NT2/D1 (cell line): Measurements from ENCODE around the gene THYN1.
"Not testable (repeated sequence)": the region's sequence is repeated elsewhere in the genome, so short reads cannot be mapped to it uniquely, and the experiment has no call there.

Experiments used
- DNase-seq: peaks from one replicate; pipeline ENCODE4 v3.0.0-alpha.2; 2011; ENCODE audit warnings: low read depth, low spot score
- H3K27me3 ChIP-seq: 2 replicates; pipeline ENCODE4 v1.6.0; 2011; ENCODE audit warnings: mild to moderate bottlenecking; ENCODE audit not compliant: insufficient read length, insufficient read depth
- H3K36me3 ChIP-seq: 2 replicates; pipeline ENCODE4 v1.6.1; 2011; ENCODE audit warnings: mild to moderate bottlenecking, low read length, mixed read lengths; ENCODE audit not compliant: insufficient read depth, insufficient read length
- H3K4me1 ChIP-seq: 2 replicates; pipeline ENCODE4 v1.5.1; 2011; ENCODE audit not compliant: insufficient read depth, insufficient read length
- H3K4me3 ChIP-seq: 2 replicates; pipeline ENCODE4 v1.5.1; 2011; ENCODE audit warnings: low read depth; ENCODE audit not compliant: insufficient read length
- H3K9ac ChIP-seq: 2 replicates; pipeline ENCODE4 v1.6.0; 2011; ENCODE audit warnings: low read depth; ENCODE audit not compliant: insufficient read length
- H3K9me3 ChIP-seq: 2 replicates; pipeline ENCODE4 v1.5.1; 2011; ENCODE audit warnings: mild to moderate bottlenecking, low read length; ENCODE audit not compliant: insufficient read depth
- SUZ12 ChIP-seq: IDR thresholded peaks from 2 replicates; pipeline ENCODE4 v1.6.1; 2011; ENCODE audit not compliant: insufficient read length, insufficient read depth; ENCODE audit errors: extremely low read depth
- YY1 ChIP-seq: IDR thresholded peaks from 2 replicates; pipeline ENCODE4 v1.6.1; 2011; ENCODE audit not compliant: insufficient read length, insufficient read depth
- ZNF274 ChIP-seq: IDR thresholded peaks from 2 replicates; pipeline ENCODE4 v1.6.1; 2011; ENCODE audit warnings: mild to moderate bottlenecking, low read depth, low read length

The THYN1 gene

DNA sequence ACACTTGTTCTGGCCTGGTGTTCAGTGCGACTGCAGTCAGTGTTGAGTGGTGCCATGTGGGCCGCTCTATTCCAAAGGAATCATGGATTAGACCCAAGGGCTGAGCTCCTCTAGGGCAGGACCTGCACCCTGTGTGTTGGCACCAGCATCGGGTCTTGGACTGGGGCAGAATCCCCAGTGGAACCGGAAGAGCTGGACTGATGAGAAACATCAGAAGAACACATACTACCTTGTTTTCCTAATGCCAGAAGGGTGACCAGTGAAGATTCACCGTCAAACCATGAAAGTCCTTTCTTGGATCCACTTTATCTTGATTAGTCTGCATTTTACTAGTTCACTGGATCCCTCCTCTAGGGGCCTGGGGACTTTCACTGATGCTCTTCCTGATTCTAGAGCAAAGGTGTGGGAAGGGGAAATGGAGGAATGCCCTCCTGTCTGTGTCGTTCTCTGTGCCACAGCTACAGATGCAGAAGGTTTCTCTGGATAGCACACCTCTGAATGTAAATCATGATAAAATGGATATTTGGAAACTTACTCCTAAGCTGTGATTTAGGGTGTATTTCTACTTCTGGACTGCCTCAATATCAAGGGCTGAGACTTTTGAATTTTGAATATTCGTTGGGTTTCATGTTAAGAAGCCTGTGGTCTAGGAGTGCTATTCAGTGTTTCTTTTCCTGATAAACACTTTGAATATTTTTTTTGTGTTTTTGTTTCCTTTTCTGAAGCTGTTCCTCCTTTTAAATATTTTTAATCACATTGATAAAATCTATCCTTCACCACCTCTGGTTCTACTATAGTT is 12.0 kb upstream of the THYN1 start:
- no peaks in the 10 kb centered on the region for H3K27me3 ChIP-seq
- DNase-seq = no peak
- H3K9me3 ChIP-seq = no peaks in the 10 kb centered on the region
- TF ChIP-seq ZNF274 (no peak), SUZ12 (no peak)
- H3K4me3 ChIP-seq = no peak overlapping the region
- no peak overlapping the region for H3K9ac ChIP-seq
- H3K4me1 ChIP-seq = peaks cover 2% of the 10 kb centered on the region
- H3K36me3 ChIP-seq = peaks cover 41% of the 10 kb centered on the region

- H3K9ac ChIP-seq = no peak overlapping the region
- TF ChIP-seq SUZ12 (no peak), YY1 (no peak), ZNF274 (no peak)
- no peak for DNase-seq
- no peaks in the 10 kb centered on the region for H3K4me1 ChIP-seq
- peaks cover 66% of the 10 kb centered on the region for H3K36me3 ChIP-seq
- H3K27me3 ChIP-seq = no peaks in the 10 kb centered on the region
- no peak overlapping the region for H3K4me3 ChIP-seq
- H3K9me3 ChIP-seq = no peaks in the 10 kb centered on the region
These were observed 8.7 kb upstream of the THYN1 start for GRCh38 chr11:134261626-134262488.

GRCh38 chr11:134260983-134261382 is 7.8 kb upstream of the THYN1 start:
- no peak overlapping the region for H3K4me3 ChIP-seq
- H3K9ac ChIP-seq = no peak overlapping the region
- H3K27me3 ChIP-seq = no peaks in the 10 kb centered on the region
- no peak for DNase-seq
- H3K4me1 ChIP-seq = no peaks in the 10 kb centered on the region
- TF ChIP-seq YY1 = no peak
- TF ChIP-seq ZNF274 = no peak
- TF ChIP-seq SUZ12 = no peak
- H3K36me3 ChIP-seq = peaks cover 71% of the 10 kb centered on the region
- no peaks in the 10 kb centered on the region for H3K9me3 ChIP-seq

GRCh38 chr11:134260503-134260902 is 7.4 kb upstream of the THYN1 start:
- H3K4me1 ChIP-seq = no peaks in the 10 kb centered on the region
- H3K4me3 ChIP-seq = no peak overlapping the region
- no peak for DNase-seq
- H3K9me3 ChIP-seq = no peaks in the 10 kb centered on the region
- no peak for TF ChIP-seq YY1
- no peak for TF ChIP-seq SUZ12
- no peak for TF ChIP-seq ZNF274
- H3K9ac ChIP-seq = no peak overlapping the region
- no peaks in the 10 kb centered on the region for H3K27me3 ChIP-seq
- H3K36me3 ChIP-seq = peaks cover 71% of the 10 kb centered on the region

DNA sequence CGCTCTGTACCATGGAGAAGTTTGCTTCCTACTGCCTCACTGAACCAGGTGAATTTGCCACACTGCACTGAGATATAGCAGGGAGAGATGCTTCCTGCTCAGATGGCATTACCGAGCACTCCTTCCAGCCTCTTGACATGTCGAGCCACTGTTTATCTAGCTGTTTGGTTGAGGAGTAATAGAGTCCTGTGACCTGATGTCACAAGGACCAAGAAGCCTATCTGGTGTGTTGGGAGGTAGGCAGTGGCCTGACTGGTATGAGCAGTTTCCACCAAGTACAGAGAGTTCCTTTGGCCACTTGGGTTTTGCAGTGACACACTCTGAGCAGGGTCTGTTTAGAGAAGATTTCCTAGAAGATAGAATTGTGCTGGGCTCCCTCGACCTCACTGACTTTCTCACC is 5.4 kb upstream of the THYN1 start:
- Histone ChIP-seq H3K4me1 (no peaks in the 10 kb centered on the region), H3K9ac (no peak overlapping the region), H3K27me3 (no peaks in the 10 kb centered on the region), H3K9me3 (no peaks in the 10 kb centered on the region), H3K36me3 (peaks cover 62% of the 10 kb centered on the region), H3K4me3 (no peak overlapping the region)
- no peak for TF ChIP-seq ZNF274
- no peak for TF ChIP-seq SUZ12
- no peak for TF ChIP-seq YY1
- DNase-seq = no peak

DNA sequence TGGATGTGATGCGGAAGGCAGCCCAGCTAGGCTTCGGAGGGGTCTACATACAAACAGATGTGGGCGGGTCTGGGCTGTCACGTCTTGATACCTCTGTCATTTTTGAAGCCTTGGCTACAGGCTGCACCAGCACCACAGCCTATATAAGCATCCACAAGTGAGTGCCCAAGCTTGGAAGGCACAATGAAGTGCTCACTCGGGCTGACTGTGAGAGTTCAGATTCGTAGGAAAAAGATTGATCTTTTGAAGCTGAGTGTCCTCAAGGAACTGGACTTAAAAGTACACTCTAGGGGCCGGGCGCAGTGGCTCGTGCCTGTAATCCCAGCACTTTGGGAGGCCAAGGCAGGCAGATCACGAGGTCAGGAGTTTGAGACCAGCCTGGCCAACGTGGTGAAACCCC is 3.9 kb upstream of the THYN1 start:
- DNase-seq = no peak
- Histone ChIP-seq H3K9me3 (no peaks in the 10 kb centered on the region), H3K36me3 (peaks cover 48% of the 10 kb centered on the region), H3K4me1 (no peaks in the 10 kb centered on the region), H3K4me3 (no peak overlapping the region), H3K9ac (no peak overlapping the region), H3K27me3 (no peaks in the 10 kb centered on the region)
- TF ChIP-seq YY1 = no peak
- no peak for TF ChIP-seq ZNF274
- TF ChIP-seq SUZ12 = no peak

DNA sequence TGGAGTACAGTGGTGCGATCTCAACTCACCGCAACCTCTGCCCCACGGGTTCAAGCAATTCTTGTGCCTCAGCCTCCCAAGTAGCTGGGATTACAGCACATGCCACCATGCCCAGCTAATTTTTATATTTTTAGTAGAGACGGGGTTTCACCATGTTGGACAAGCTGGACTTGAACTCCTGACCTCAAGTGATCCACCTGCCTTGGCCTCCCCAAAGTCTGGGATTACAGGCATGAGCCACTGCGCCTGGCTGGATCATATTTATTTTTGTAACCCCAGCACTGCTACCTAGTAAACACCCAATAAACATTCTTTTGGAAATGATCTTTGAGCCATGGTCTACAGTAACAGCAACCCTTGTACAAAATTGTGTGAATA is 2.0 kb upstream of the THYN1 start:
- H3K4me3 ChIP-seq = not testable (repeated sequence)

More for the DNA sequence above, 2.0 kb upstream of the THYN1 start:
- H3K9ac ChIP-seq, H3K4me1 ChIP-seq, DNase-seq, H3K27me3 ChIP-seq, H3K9me3 ChIP-seq: not testable (repeated sequence)
- H3K36me3 ChIP-seq = peaks cover 38% of the 10 kb centered on the region
